Right lobe of liver (tissue), 4 donors: ENCODE results near the gene DIAPH3.

ENCODE experiments used
- POLR2A ChIP-seq: fragments of 450-650 bp; IDR thresholded peaks from one replicate; pipeline ENCODE4 v1.6.1; 2017; ENCODE audit warnings: antibody characterized with exemption, mild to moderate bottlenecking
- TF ChIP-seq, protein P1 (sequence below), 4 donors: fragments of 200-600 bp in 3 of 4; fragments of 450-650 bp in 1 of 4; IDR thresholded peaks; one replicate each; pipeline versions ENCODE4 v1.5.1 to v1.8.0; 2016 to 2022; ENCODE audit warnings: antibody characterized with exemption in 4 of 4, mild to moderate bottlenecking in 2 of 4
- donor health status: DM: no; HTN: no; CAD: no.
- donor health status: DM: no; HTN: no; CAD: no.
- donor health status: DM: no; HTN: yes; CAD: no.

- TF ChIP-seq POLR2A, result no peak
- TF ChIP-seq, protein P1, sequence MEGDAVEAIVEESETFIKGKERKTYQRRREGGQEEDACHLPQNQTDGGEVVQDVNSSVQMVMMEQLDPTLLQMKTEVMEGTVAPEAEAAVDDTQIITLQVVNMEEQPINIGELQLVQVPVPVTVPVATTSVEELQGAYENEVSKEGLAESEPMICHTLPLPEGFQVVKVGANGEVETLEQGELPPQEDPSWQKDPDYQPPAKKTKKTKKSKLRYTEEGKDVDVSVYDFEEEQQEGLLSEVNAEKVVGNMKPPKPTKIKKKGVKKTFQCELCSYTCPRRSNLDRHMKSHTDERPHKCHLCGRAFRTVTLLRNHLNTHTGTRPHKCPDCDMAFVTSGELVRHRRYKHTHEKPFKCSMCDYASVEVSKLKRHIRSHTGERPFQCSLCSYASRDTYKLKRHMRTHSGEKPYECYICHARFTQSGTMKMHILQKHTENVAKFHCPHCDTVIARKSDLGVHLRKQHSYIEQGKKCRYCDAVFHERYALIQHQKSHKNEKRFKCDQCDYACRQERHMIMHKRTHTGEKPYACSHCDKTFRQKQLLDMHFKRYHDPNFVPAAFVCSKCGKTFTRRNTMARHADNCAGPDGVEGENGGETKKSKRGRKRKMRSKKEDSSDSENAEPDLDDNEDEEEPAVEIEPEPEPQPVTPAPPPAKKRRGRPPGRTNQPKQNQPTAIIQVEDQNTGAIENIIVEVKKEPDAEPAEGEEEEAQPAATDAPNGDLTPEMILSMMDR (IDR thresholded peaks at IDR 0.05), result no peak
Measured at GRCh38 chr13:59754411-59754810, 409.3 kb downstream of the DIAPH3 start.
